ENCODE data around the gene OSBPL6.

Gene OSBPL6

DNA sequence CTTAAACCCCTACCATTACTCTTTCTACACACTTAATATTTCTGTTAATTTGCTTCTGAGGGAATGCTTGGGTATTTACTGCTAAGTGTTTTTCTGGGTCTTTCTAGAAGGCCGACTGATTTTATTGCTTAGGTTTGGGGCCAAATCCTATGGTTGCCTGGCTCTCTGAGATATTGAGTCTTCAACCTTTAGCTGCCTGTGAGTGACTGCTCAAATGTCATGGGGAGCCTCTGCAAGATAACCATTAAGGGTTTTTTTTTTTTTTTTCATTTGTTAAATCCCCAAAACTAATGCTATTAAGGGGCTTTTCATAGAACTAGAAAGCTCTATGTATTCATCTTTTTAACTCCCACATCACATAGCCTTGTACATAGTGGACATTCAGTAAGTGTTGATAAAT is 5.0 kb downstream of the OSBPL6 start:
- no peak for DNase-seq

DNA sequence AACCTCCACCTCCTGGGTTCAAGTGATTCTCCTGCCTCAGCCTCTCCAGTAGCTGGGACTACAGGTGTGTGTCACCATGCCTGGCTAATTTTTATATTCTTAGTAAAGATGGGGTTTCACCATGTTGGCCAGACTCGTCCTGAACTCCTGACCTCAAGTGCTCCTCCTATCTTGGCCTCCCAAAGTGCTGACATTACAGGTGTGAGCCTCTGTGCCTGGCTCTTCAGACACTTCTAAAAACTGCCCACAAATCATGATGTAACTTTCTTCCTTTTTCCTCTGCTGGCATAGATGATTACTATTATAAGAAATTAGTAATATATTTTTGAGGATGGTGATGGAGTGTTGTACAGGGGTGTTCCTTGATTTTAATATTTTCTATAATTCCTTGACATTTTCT is 6.0 kb downstream of the OSBPL6 start:
- no peak for DNase-seq

DNA sequence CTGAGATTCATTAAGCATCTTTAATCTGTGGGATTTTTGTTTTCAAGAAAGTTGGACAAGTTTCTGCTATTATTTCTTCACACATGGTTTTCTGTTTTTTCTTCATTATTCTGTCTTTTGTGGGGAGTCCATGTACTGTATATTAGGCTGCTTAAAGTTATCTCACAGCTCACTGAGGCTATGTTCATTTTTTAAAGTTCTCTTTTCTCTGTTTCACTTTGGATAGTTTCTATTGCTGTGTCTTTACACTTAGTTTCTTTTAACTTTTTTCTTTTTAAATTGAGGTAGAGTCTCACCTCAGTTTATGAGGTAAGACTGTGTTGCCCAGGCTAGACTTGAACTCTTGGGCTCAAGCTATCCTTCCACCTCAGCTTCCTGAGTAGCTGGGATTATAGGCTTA is 8.6 kb downstream of the OSBPL6 start:
- no peak for DNase-seq

DNA sequence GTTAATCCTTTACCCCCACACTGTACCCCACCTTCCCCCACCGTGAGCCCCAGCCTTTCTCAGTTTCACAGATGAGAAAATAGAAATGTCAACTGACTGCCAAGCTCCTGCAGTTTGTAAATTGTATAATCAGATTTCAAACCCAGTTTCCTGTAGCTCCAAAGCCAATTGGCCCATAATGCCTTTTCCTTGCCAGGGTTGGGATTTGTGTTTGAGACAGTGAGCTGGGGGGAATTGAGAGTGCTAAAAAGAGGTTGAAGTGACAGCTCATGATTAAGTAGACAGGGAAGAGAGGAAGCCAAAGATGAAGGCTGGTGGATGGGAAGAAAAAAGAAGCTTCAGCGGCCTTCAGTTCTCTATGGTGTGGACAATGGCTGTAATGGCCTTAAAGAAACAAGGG is 10.7 kb downstream of the OSBPL6 start:
- no peak for DNase-seq

DNA sequence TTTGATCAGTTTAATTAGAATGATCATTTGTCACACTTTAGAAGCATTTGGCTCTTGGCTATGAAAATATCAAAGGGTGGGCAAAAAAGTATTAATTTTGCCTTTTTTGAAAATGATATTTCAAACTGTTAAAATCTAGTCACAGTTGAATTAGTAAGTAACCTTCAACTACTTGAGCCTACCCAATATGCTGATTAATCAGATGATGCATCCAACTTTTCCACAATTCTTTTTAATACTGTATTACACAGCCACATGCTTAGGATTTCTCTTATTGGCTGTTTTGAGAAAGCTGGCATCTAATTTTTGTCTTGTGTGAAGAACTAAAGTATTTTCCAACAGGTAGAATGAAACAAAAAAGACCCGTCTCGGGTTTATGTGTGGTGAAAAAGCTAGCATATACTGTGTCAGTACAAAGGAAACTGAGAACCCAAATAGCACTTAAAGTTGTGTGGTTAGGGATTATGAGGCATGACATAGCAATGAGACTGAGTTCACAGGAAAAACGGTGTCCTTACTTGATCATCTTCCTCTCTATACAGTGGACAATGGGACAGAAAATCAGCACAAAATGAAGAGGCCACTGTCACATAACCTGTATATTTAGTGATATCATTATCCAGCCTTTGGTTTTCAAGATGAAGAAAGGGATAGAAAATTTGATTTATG is 11.7 kb downstream of the OSBPL6 start:
- no peak for DNase-seq

DNA sequence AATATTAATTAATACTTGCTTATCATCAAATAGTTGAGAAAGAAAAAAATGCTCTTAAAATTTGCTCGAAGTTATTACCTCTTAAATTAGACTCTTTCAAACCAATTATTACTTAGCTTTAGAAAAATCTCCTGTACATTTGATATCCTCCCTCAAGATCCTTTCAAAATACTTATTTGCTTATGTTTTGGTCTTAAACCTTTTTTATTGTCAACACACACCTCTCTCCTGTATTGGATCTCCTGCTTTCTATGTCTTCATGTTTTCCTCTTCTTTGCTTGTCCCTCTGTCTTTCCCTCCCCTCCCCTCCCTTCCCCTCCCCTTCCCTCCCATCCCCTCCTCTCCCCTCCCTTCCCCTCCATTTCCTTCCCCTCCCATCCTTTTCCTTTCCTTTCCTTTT is 14.0 kb downstream of the OSBPL6 start:
- no peak for DNase-seq

DNA sequence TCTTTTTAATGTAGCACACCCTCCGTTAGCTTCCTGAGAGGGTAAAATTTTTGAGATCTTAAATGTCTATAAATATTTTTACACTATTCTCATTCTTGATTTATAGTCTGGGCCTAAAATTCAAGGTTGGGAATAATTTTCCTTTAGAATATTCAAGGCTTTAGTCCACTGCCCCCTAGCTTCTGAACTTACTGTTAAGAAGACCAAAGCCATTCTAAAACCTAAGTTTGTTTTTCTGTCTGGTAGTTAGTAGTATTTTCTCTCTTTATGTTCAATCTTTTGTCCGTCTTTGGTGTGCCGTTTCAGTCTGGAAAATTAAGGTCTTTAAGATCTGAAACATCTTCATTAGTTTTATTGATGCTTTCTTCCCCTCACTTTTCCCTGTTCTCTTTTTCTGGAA is 14.5 kb downstream of the OSBPL6 start:
- DNase-seq = no peak

DNA sequence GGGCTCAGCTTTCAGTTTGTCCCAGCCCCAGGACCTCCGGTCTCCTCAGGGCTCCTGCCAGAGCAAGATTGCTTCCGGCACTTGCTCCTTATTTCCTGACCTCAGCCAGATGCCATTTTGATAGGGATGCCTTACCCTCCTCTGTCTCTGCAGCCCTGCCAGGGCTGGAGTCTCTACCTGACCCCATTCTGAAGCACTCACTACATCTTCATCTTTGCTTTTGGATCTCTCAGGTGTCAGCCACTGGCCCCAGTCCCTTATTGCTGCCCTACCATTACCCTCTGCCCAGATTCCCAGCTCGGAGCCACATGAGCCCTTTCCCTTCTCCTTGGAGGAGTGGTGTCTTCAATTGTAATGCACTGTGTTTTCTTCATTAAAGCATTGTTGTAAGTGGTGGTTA is 17.1 kb downstream of the OSBPL6 start:
- DNase-seq = no peak

DNA sequence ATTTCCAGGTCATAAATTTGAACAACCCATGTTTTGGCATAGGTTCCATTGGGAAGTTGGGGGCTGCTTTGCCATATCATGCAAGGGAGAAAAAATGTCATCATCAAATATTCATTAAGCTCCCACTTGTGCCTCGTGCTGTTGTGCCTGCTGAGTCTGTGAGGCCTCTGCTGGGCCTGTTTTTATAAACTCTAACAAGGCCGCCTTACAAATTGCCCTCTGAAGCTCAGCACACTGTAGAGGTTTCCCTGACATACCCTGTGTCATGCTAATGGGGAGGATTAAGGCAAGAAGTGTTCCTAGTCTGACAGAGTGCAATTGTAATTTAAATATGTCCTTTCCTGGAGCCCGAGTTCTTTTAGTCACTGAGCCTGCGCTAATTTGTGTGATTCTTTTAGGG is 17.6 kb downstream of the OSBPL6 start:
- no peak for DNase-seq

DNA sequence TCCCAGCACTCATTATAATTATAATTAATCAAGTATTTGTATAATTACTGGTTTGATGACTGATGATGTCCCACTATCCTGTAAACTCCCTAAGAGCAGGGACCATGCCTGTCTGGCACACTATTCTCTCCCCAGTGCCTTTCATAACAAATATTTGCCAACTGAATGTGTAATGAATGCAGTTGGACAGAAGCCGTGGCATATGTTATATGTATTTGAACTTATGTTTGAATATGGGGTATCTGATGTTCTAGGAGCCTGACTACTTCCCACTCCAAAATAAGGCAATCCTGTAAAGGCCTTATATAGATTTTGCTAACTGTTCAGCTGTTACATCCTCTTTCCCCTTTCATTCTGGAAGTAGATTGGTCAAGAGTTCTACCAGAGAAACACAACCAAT is 19.7 kb downstream of the OSBPL6 start:
- DNase-seq = no peak

DNA sequence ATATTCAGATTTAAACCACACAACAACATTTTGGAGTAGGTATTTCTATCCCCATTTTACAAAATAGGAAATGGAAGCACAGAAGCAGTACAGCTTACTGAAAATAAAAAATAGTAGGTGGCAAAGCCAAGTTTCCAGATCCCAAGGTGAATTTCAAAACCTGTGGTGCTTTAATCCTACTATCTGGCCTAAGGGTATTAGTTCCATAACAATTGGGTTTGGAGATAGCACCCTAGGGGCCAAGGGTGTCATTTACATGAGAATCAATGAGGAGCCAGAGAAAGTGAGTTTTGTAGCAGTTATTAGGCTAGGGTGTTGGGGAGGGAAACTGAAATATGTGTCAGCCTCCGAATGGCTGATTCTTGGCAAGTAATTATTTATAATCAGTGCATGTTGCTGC is 24.9 kb downstream of the OSBPL6 start:
- DNase-seq = no peak

DNA sequence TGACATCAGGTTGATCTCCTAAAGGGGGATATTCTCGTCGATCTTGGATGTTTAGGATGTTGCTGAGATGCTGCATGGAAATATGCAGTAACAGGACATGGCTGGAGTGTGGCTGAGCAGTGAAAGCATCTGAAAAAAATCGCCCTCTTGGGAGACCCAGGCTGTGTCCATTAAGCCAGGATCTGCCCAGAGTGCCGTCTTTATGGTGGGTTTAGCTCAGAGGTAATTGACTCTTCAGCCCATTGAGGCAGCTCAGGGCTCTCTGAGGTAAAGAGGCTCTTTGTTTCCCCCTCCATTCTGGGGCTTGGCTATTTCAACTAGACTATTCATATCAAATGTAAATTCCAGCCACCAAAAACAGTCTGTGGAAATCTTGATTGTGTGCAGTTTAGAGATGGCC is 26.5 kb downstream of the OSBPL6 start:
- no peak for DNase-seq

DNA sequence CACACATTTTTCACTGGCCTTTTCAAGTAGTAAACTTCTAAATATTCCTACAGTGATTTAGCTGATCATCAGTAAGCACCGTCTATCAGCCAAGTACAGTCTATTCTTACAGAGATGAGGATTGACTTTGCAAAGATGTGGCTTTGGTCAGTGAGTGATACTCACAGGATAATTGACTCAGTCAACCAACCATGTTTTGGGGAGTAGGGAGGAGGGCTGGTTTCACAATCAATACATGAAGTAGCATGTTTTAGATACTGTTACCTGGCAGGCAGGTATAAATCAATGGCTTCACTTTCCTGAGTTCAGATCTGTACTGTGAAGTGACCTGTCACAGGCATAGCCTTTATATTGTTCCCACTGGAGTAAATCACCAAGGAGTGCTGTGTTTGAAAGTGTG is 27.2 kb downstream of the OSBPL6 start:
- no peak for DNase-seq

DNA sequence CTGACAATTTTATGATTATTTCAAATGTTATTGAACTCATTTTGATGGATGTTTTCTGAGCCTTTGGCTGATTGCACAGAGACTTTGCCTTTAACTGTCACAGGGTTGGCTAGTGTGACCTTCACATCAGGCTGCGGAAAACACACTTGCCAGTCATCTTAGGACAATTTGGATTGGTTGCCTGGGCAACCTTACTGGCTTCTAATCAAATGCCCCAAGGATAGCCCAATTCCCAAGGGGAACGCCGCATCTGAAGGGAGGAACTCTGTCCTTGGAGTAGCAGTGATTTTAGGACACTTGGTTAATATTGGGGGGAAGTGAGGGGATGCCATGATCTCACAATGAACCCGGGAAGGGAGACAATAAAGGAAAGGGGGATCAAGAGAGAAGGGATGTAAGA is 29.5 kb downstream of the OSBPL6 start:
- no peak for DNase-seq

DNA sequence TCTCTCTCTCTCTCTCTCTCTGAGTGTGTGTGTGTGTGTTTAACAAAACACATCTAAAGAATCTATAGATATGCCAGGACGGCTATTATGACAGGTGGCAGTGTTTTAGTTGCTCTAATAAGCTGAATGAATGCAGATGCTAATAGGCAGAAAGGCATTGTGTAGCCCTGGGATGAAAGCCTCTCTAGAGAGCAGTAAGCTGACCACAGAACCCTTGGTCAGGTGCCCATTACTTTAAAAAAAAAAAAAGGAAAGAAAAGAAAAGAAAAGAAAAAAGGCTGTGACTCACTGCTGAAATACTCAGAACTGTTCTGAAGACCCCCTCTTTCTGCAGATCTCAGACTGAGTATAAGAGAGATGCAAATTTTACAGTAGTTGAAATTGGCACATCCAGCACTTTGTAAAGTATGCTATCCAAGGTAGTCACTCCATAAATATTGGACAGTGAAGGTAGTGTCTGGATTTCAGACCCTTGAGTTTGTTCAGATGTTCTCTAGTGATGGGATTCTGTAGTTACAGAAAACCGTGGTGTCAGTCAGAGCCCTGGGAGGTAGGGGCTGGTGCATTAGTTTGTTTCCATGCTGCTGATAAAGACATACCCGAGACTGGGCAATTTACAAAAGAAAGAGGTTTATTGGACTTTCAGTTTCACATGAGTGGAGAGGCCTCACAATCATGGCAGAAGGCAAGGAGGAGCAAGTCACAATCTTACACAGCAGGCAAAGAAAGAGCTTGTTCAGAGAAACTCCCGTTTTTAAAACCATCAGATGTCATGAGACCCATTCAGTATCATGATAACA is 30.9 kb downstream of the OSBPL6 start:
- DNase-seq = no peak

DNA sequence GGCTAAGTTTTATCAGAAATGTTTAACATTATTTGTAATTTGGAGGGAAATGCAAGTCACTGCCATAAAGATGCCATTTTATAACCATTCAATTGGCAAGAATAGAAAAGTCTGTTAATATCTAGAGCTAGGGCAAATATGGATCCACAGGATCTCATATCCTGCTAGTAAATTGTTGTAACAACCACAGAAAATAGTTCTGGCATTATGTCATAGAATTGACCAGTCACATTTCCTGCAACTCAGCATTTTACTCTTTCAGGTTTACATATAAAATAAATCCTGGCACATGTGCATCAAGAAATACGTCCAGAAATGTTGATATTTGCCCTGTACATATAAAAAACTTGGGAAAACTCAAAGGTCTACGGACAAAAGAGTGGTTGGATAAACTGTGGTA is 32.9 kb downstream of the OSBPL6 start:
- DNase-seq = no peak

DNA sequence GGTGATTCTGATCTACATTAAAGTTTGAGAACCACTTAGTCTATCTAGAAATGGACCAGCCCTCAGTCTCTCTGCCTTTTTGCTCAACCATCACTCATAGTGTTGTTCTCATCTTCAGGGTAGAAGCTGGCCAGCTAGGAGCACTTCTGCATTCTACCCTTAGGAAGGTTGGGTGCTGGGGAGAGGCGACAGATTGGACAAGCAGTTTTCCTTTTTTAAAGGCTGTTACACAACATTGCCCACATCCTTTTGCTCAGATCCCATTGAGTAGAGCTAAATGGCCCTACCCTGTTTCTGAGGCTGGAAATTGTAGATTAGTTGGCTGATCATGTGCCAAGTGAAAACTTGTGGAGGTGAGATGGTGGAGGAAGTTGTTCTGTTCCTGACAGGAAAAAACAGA is 35.6 kb downstream of the OSBPL6 start:
- DNase-seq = no peak

DNA sequence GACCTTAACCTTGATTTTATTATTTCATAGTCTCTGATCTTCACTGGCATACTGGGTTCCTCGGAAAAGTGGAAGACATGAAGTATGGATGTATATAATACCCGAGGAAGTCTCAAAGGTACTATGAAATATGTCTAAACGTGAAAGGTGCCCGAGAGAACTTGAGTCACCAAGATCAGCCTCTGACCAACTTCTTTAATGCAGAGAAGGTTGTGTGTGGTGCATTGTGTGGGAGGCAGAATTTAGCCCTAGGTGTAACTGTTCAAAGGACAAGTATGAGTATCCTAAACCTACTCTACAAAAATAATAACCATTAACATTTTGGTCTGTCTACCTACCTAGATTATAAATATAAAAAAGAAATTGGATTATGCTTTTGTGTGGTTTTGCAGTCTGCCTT is 36.1 kb downstream of the OSBPL6 start:
- no peak for DNase-seq

DNA sequence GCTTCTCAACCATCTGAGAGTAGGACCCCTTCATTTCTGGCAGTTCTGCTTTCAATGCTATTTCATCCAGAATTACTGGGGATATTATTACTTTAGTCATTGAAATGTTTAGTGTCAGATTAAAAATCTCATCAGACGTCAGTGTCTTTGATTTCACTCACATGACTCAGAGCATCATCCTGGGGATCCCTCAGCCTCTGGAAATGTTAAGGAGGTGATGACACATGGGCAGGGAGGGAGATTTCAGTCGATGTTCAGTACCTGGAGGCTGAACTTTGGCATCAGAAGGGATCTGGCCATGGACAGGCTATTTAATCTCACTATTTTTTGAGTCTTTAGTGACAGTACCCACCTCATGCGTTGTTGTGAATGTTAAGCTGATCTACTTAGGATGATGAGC is 39.1 kb downstream of the OSBPL6 start:
- no peak for DNase-seq

DNA sequence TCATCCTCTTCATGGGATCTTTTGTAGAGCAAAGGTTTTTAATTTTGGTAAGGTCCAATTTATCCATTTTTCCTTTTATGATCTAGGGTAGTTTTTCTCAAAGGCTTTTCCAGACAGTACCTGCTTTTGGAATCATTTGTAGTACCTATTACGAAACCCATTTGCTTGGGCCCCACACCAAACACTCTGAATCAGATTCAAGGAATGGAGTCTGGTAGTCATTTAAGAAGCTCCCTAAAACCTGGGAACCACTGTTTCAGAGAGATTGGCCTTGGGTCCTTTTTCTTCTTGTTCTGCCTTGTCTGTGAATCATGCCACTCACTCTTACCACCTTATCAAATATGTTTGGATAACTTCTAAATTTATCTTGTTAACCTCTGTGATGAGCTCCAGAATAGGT is 40.3 kb downstream of the OSBPL6 start:
- DNase-seq = no peak

DNA sequence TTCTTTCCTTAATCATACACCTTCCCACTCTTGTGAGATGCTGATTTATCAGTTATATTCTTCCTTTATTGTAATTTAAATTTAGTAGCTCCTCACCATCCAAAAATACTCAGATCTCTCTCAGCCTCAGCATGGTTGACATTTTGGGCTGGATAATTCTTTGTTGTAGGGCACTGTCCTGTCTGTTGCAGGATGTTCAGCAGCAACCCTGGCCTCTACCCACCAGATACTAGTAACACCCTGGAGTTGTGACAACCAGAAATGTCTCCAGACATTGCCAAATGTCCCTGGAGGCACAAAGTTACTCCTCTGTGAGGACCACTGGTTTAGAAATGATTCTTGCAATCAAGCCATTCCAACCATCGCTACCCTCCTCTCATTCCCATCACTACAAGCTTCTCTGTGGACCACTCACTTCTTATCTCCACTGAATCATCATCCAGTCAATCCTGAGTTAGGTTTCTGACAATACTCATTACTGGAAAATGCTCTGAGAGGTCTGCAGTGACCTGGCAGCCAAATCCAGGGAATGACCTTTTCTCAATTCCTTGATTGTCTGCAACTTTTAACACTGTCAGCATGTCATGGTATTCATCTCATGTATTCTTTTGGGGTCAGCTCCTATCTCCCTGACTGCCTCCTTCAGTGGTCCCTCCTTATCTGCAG is 43.3 kb downstream of the OSBPL6 start:
- no peak for DNase-seq

DNA sequence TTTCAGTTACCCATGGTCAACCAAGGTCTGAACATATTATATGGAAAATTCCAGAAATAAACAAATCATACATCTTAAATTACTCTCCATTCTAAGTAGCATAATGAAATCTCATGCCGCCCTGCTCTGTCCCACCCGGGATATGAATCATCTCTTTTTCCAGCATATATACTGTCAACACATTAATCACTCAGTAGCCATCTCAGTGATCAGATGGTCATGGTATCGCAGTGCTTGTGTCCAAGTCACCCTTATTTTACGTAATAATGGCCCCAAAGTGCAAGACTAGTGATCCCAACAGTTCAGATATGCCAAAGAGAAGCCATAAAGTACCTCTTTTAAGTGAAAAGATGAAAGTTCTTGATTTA is 43.8 kb downstream of the OSBPL6 start:
- no peak for DNase-seq

DNA sequence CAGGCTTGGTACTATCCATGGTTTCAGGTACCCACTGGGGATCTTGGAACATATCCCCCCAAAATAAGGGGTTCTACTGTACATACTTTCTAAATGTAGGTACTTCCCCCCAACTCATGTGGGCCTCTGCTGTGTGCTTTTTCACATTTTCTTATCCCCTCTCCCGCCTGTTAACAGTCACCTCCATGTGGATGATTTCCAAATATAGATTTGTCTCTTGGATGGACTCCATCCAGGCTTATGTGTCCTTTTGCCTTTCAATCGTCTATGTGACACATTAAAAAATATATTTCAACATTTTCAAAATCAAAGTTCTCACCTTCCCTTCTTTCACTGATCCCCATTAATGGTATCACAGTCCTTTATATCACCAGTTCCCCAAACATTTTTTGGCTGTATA is 44.4 kb downstream of the OSBPL6 start:
- no peak for DNase-seq

DNA sequence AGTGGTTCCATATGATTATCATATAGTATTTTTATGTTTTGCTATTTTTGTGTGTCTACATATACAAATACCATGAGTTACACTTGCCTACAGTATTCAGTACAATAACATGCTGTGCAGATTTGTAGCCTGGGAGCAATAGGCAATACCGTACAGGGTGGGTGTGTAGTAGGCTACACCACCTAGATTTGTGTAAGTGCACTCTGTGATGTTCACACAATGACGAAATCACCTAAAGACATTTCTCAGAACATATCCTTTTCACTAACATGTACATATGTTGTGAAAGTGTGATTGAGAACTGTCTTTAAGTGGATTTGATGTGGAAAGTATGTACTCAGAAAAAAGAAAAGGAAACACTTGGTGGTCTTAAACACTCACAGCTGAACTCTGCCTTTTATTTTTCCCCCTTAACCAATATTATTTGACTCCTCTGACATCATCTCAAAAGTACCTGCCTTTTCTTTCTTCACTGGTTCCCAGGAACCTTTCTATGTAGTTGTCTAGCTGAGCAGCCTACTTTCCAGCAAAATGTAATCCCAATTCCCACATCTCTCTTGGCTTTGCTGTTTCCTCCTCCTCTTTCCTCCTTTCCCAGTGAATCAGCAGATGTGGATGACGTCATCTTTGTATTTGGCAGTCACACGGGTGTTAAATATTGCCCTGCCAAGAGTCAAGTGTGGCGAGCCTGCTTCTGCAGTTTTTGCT is 47.7 kb downstream of the OSBPL6 start:
- peak; percentile 40 for DNase-seq
